Measurements from ENCODE around the gene B4GAT1. TPM values are rescaled to one million over a fixed set of nuclear protein-coding genes. Genes with fewer than 3 reads are reported as not detected.

B4GAT1 gene
- total and polyA plus RNA-seq, 5 donors, result 43.9 to 67.1 (median 60.2) TPM

GRCh38 chr11:66334605-66335442 is 12.6 kb downstream of the B4GAT1 start:
- Histone ChIP-seq H3K9me3 (ENCODE audit: control insufficient read depth, low read length) (no peaks in the 10 kb centered on the region), H3K27me3 (ENCODE audit: control insufficient read depth, insufficient read depth) (no peaks in the 10 kb centered on the region), H3K4me1 (ENCODE audit: control insufficient read depth, insufficient read depth, low read length) (peaks cover 3% of the 10 kb centered on the region), H3K27ac (ENCODE audit: low read length) (no peak overlapping the region), H3K4me3 (ENCODE audit: low read length) (no peak overlapping the region)
- WGBS, result 82% methylated on average over 42 of the region's 42 CpGs
- ATAC-seq (no peak), DNase-seq (peak; percentile 25 to 65 (median 58))
- intact Hi-C loops (cut with DNase I), result no loop called here

GRCh38 chr11:66333896-66334604 is 13.4 kb downstream of the B4GAT1 start:
- WGBS, result 87% methylated on average over 29 of the region's 29 CpGs
- intact Hi-C loops (cut with DNase I), result no loop called here

GRCh38 chr11:66333220-66333877 is 14.1 kb downstream of the B4GAT1 start:
- Histone ChIP-seq H3K9me3 (ENCODE audit: control insufficient read depth, low read length) (no peaks in the 10 kb centered on the region), H3K27me3 (ENCODE audit: control insufficient read depth, insufficient read depth) (no peaks in the 10 kb centered on the region), H3K4me1 (ENCODE audit: control insufficient read depth, insufficient read depth, low read length) (peaks cover 3% of the 10 kb centered on the region), H3K27ac (ENCODE audit: low read length) (no peak overlapping the region), H3K4me3 (ENCODE audit: low read length) (no peak overlapping the region)
- intact Hi-C loops (cut with DNase I), result no loop called here
- 88% methylated on average over 19 of the region's 19 CpGs for WGBS
- DNase-seq (peak; percentile 10 to 51 (median 35)), ATAC-seq (no peak)

More at GRCh38 chr11:66333896-66334604, 13.4 kb downstream of the B4GAT1 start:
- no peak overlapping the region for H3K4me3 ChIP-seq (ENCODE audit: low read length)
- peaks cover 3% of the 10 kb centered on the region for H3K4me1 ChIP-seq (ENCODE audit: control insufficient read depth, insufficient read depth, low read length)
- DNase-seq, result peak in 2 of 3 donors; percentile 9 to 55
- H3K27ac ChIP-seq (ENCODE audit: low read length), result no peak overlapping the region
- no peak for ATAC-seq
- no peaks in the 10 kb centered on the region for H3K27me3 ChIP-seq (ENCODE audit: control insufficient read depth, insufficient read depth)
- H3K9me3 ChIP-seq (ENCODE audit: control insufficient read depth, low read length), result no peaks in the 10 kb centered on the region

GRCh38 chr11:66332371-66333219 is 14.8 kb downstream of the B4GAT1 start:
- ATAC-seq (no peak), DNase-seq (peak; percentile 3 to 43 (median 25))
- WGBS, result 80% methylated on average over 18 of the region's 18 CpGs
- Histone ChIP-seq H3K4me3 (ENCODE audit: low read length) (no peak overlapping the region), H3K9me3 (ENCODE audit: control insufficient read depth, low read length) (no peaks in the 10 kb centered on the region), H3K27me3 (ENCODE audit: control insufficient read depth, insufficient read depth) (no peaks in the 10 kb centered on the region), H3K27ac (ENCODE audit: low read length) (no peak overlapping the region), H3K4me1 (ENCODE audit: control insufficient read depth, insufficient read depth, low read length) (peaks cover 3% of the 10 kb centered on the region)
- intact Hi-C loops (cut with DNase I), result no loop called here

GRCh38 chr11:66331542-66332370 is 15.7 kb downstream of the B4GAT1 start:
- DNase-seq, result peak; percentile 10 to 31 (median 18)
- 86% methylated on average over 12 of the region's 12 CpGs for WGBS
- Histone ChIP-seq H3K27ac (ENCODE audit: low read length) (no peak overlapping the region), H3K4me1 (ENCODE audit: control insufficient read depth, insufficient read depth, low read length) (peaks cover 3% of the 10 kb centered on the region), H3K4me3 (ENCODE audit: low read length) (no peak overlapping the region), H3K27me3 (ENCODE audit: control insufficient read depth, insufficient read depth) (no peaks in the 10 kb centered on the region), H3K9me3 (ENCODE audit: control insufficient read depth, low read length) (no peaks in the 10 kb centered on the region)
- intact Hi-C loops (cut with DNase I), result no loop called here
- no peak for ATAC-seq

- H3K4me3 ChIP-seq (ENCODE audit: low read length), result no peak overlapping the region
- H3K9me3 ChIP-seq (ENCODE audit: control insufficient read depth, low read length), result no peaks in the 10 kb centered on the region
- intact Hi-C loops (cut with DNase I), result no loop called here
- no peaks in the 10 kb centered on the region for H3K27me3 ChIP-seq (ENCODE audit: control insufficient read depth, insufficient read depth)
- no peaks in the 10 kb centered on the region for H3K4me1 ChIP-seq (ENCODE audit: control insufficient read depth, insufficient read depth, low read length)
- peak; percentile 8 to 37 (median 31) for DNase-seq
- no peak for ATAC-seq
- H3K27ac ChIP-seq (ENCODE audit: low read length), result no peak overlapping the region
- WGBS, result 60% methylated on average over 10 of the region's 10 CpGs
Observed at GRCh38 chr11:66330931-66331330, 16.5 kb downstream of the B4GAT1 start.

- no peak for ATAC-seq
- H3K27ac ChIP-seq (ENCODE audit: low read length), result no peak overlapping the region
- H3K27me3 ChIP-seq (ENCODE audit: control insufficient read depth, insufficient read depth), result no peaks in the 10 kb centered on the region
- no peak overlapping the region for H3K4me3 ChIP-seq (ENCODE audit: low read length)
- no peaks in the 10 kb centered on the region for H3K9me3 ChIP-seq (ENCODE audit: control insufficient read depth, low read length)
- intact Hi-C loops (cut with DNase I), result loop anchor here in 2 of 4 donors (2.0 kb wide), 2 partner anchors 16 to 18 kb away; no protein-coding TSS in a partner anchor
- H3K4me1 ChIP-seq (ENCODE audit: control insufficient read depth, insufficient read depth, low read length), result no peaks in the 10 kb centered on the region
- peak in 2 of 3 donors; percentile 1 to 2 for DNase-seq
- 90% methylated on average over 3 of the region's 3 CpGs for WGBS
Observed at GRCh38 chr11:66329165-66329673, 18.2 kb downstream of the B4GAT1 start.

GRCh38 chr11:66328302-66329144 is 18.9 kb downstream of the B4GAT1 start:
- intact Hi-C loops (cut with DNase I), result loop anchor here in 2 of 4 donors (2.0 kb wide), 2 partner anchors 16 to 18 kb away; no protein-coding TSS in a partner anchor
- 10% methylated on average over 19 of the region's 19 CpGs for WGBS
- Histone ChIP-seq H3K27ac (ENCODE audit: low read length) (no peak overlapping the region), H3K4me1 (ENCODE audit: control insufficient read depth, insufficient read depth, low read length) (no peaks in the 10 kb centered on the region), H3K9me3 (ENCODE audit: control insufficient read depth, low read length) (no peaks in the 10 kb centered on the region), H3K4me3 (ENCODE audit: low read length) (no peak overlapping the region), H3K27me3 (ENCODE audit: control insufficient read depth, insufficient read depth) (no peaks in the 10 kb centered on the region)
- DNase-seq (peak; percentile 80 to 92 (median 91)), ATAC-seq (peak; percentile 74 to 78)

GRCh38 chr11:66328031-66328301 is 19.5 kb downstream of the B4GAT1 start:
- no peaks in the 10 kb centered on the region for H3K4me1 ChIP-seq (ENCODE audit: control insufficient read depth, insufficient read depth, low read length)
- ATAC-seq (peak in 1 of 2 donors; percentile 0), DNase-seq (peak; percentile 25 to 69 (median 60))
- H3K4me3 ChIP-seq (ENCODE audit: low read length), result no peak overlapping the region
- no peak overlapping the region for H3K27ac ChIP-seq (ENCODE audit: low read length)
- no peaks in the 10 kb centered on the region for H3K9me3 ChIP-seq (ENCODE audit: control insufficient read depth, low read length)
- 66% methylated on average over 3 of the region's 3 CpGs for WGBS
- intact Hi-C loops (cut with DNase I), result loop anchor here in 2 of 4 donors (2.0 kb wide), 2 partner anchors 15 to 17 kb away; no protein-coding TSS in a partner anchor
- H3K27me3 ChIP-seq (ENCODE audit: control insufficient read depth, insufficient read depth), result no peaks in the 10 kb centered on the region
